Measurements from ENCODE around the gene PLET1. TPM values are rescaled to one million over a fixed set of nuclear protein-coding genes. Genes with fewer than 3 reads are reported as not detected.

Gene PLET1
- total and polyA plus RNA-seq, 7 donors = 0.60 TPM; not detected in 6

- intact Hi-C loops (cut with DNase I) = no loop called here
- Histone ChIP-seq H3K4me1 (peaks cover 0 to 30% (median 18%) of the 10 kb centered on the region in 4 donors), H3K4me3 (no peak overlapping the region), H3K27me3 (no peaks in the 10 kb centered on the region), H3K9me3 (no peaks in the 10 kb centered on the region), H3K27ac (no peak overlapping the region), H3K36me3 (no peaks in the 10 kb centered on the region)
- TF ChIP-seq POLR2A (IDR thresholded peaks at IDR 0.05) = no peak
- TF ChIP-seq POLR2AphosphoS5 (IDR thresholded peaks at IDR 0.05) = no peak
- TF ChIP-seq EP300 (IDR thresholded peaks at IDR 0.05) = no peak
- no peak for TF ChIP-seq CTCF (IDR thresholded peaks at IDR 0.05)
- DNase-seq = no peak
- WGBS, 2 donors = 92 to 96% methylated on average over 1 of the region's 1 CpG
Measured at GRCh38 chr11:112304914-112305313, 44.3 kb upstream of the PLET1 start.

DNA sequence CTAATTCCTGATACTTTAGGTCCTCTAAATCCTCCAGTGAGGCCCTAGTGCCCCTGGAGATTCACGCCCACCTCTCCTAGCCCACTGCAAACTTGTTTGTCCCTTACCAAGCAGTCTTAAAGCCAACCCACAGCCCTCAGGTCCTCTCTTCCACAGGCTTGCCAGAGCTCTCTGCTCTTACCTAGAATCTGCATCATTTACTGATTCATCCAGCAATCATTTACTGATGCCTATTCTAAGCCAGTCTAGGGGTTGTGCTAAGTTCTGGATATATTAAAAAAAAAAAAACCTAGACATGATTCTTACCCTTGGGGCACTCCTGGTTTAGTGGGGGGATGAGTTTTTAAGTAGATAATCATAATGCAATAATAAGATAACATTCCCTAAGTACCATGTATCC lies 43.0 kb upstream of the PLET1 start:
- intact Hi-C loops (cut with DNase I) = no loop called here
- no peaks in the 10 kb centered on the region for H3K27me3 ChIP-seq
- no peaks in the 10 kb centered on the region for H3K9me3 ChIP-seq
- TF ChIP-seq CTCF (IDR thresholded peaks at IDR 0.05) = no peak
- no peak for TF ChIP-seq EP300 (IDR thresholded peaks at IDR 0.05)
- no peak for TF ChIP-seq POLR2AphosphoS5 (IDR thresholded peaks at IDR 0.05)
- no peak for TF ChIP-seq POLR2A (IDR thresholded peaks at IDR 0.05)
- no peak overlapping the region for H3K27ac ChIP-seq
- no peaks in the 10 kb centered on the region for H3K36me3 ChIP-seq
- H3K4me3 ChIP-seq = no peak overlapping the region
- no peak for DNase-seq
- peaks cover 0 to 30% (median 23%) of the 10 kb centered on the region in 4 donors for H3K4me1 ChIP-seq
- 95 to 100% methylated on average over 1 of the region's 1 CpG for WGBS, 2 donors

- Histone ChIP-seq H3K36me3 (no peaks in the 10 kb centered on the region), H3K4me3 (no peak overlapping the region), H3K4me1 (peaks cover 0 to 30% (median 24%) of the 10 kb centered on the region in 4 donors), H3K9me3 (no peaks in the 10 kb centered on the region), H3K27me3 (no peaks in the 10 kb centered on the region), H3K27ac (peak overlapping the region in 3 of 4 donors; percentile 30 to 55 (median 39))
- TF ChIP-seq POLR2AphosphoS5 (IDR thresholded peaks at IDR 0.05) (no peak), EP300 (IDR thresholded peaks at IDR 0.05) (no peak), CTCF (IDR thresholded peaks at IDR 0.05) (no peak)
- intact Hi-C loops (cut with DNase I) = no loop called here
- DNase-seq = no peak
- WGBS, 2 donors = 41 to 55% methylated on average over 5 of the region's 5 CpGs
Measured at GRCh38 chr11:112302226-112302868, 41.7 kb upstream of the PLET1 start.

- DNase-seq = no peak
- no peaks in the 10 kb centered on the region for H3K36me3 ChIP-seq
- no peaks in the 10 kb centered on the region for H3K9me3 ChIP-seq
- intact Hi-C loops (cut with DNase I) = no loop called here
- peaks cover 0 to 30% (median 24%) of the 10 kb centered on the region in 4 donors for H3K4me1 ChIP-seq
- H3K4me3 ChIP-seq = no peak overlapping the region
- TF ChIP-seq CTCF (IDR thresholded peaks at IDR 0.05) (no peak), EP300 (IDR thresholded peaks at IDR 0.05) (no peak), POLR2A (IDR thresholded peaks at IDR 0.05) (no peak), POLR2AphosphoS5 (IDR thresholded peaks at IDR 0.05) (no peak)
- WGBS, 2 donors = 85 to 89% methylated on average over 17 of the region's 17 CpGs
- no peak overlapping the region for H3K27ac ChIP-seq
- no peaks in the 10 kb centered on the region for H3K27me3 ChIP-seq
Measured at GRCh38 chr11:112300094-112300786, 39.6 kb upstream of the PLET1 start.
